C4-2B (cell line): Measurements from ENCODE around the gene MST1.

ENCODE experiments used
- H3K27ac ChIP-seq: fragments of 450-650 bp; 2 replicates; pipeline ENCODE4 v1.5.1; 2017
- CTCF ChIP-seq: fragments of 450-650 bp; conservative IDR thresholded peaks from 2 replicates; pipeline ENCODE4 v1.5.1; 2017; ENCODE audit warnings: mild to moderate bottlenecking
- ZFX ChIP-seq: fragments of 450-650 bp; IDR thresholded peaks from 2 replicates; pipeline ENCODE4 v1.6.1; 2017

Gene MST1

GRCh38 chr3:49665822-49666519 is 23.3 kb downstream of the MST1 start:
- peak overlapping the region; percentile 6; the same call in 1 of the 2 replicates for H3K27ac ChIP-seq
- TF ChIP-seq CTCF, result no peak
- no peak for TF ChIP-seq ZFX

- TF ChIP-seq ZFX (no peak), CTCF (no peak)
- H3K27ac ChIP-seq, result no peak overlapping the region
Measured at GRCh38 chr3:49664300-49664699, 25.0 kb downstream of the MST1 start.

- TF ChIP-seq ZFX (no peak), CTCF (no peak)
- H3K27ac ChIP-seq, result no peak overlapping the region
Measured at GRCh38 chr3:49663831-49664230, 25.4 kb downstream of the MST1 start.

GRCh38 chr3:49662720-49663413 is 26.4 kb downstream of the MST1 start:
- TF ChIP-seq ZFX (no peak), CTCF (no peak)
- no peak overlapping the region for H3K27ac ChIP-seq

- no peak for TF ChIP-seq CTCF
- no peak for TF ChIP-seq ZFX
- H3K27ac ChIP-seq, result no peak overlapping the region
Measured at GRCh38 chr3:49662021-49662420, 27.3 kb downstream of the MST1 start.

GRCh38 chr3:49661281-49661680 is 28.0 kb downstream of the MST1 start:
- H3K27ac ChIP-seq, result no peak overlapping the region
- no peak for TF ChIP-seq CTCF
- no peak for TF ChIP-seq ZFX

- H3K27ac ChIP-seq, result no peak overlapping the region
- TF ChIP-seq ZFX, result no peak
- TF ChIP-seq CTCF, result no peak
Measured at GRCh38 chr3:49659756-49660155, 29.5 kb downstream of the MST1 start.
